Pulmonary artery endothelial cell (primary cell): ENCODE results near the gene IFITM10. TPM values are rescaled to one million over a fixed set of nuclear protein-coding genes. Genes with fewer than 3 reads are reported as not detected.
"Not testable (repeated sequence)": the region's sequence is repeated elsewhere in the genome, so short reads cannot be mapped to it uniquely, and the experiment has no call there.

Source experiments
- DNase-seq: peaks from one replicate; pipeline ENCODE4 v3.0.0-alpha.2; 2011; ENCODE audit warnings: low read depth, low spot score
- total RNA-seq: library from RNA; depleted of rRNA; stranded (reverse); fragments of >200 nt; gene quantifications from 2 replicates; pipeline ENCODE4 v1.2.3, GENCODE V29; 2014

Gene IFITM10
- total RNA-seq, 1 donor from 2014 or later: 0.13 TPM

GRCh38 chr11:1778141-1778911 is 27.9 kb upstream of the IFITM10 start:
- no peak for DNase-seq

DNA sequence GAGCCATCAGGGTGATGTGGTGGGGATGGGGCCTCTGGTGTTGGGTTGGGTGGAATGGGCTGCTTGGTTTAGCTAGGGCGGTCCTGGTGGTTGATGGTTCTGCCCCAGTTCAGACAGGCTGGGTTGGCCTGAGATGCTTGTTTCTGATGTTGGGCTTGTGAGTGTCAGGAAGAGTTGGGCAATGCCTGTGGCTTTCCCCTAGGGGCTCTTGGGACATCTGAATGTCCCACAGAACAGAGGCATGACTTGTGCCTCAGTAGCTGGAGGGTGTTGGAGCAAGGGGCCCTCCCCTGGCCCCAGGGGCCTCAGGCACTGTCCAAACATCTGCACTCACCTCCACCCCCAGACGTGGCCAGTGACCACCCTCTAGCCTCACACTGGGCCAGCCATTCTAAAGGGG is 27.3 kb upstream of the IFITM10 start:
- DNase-seq: no peak

DNA sequence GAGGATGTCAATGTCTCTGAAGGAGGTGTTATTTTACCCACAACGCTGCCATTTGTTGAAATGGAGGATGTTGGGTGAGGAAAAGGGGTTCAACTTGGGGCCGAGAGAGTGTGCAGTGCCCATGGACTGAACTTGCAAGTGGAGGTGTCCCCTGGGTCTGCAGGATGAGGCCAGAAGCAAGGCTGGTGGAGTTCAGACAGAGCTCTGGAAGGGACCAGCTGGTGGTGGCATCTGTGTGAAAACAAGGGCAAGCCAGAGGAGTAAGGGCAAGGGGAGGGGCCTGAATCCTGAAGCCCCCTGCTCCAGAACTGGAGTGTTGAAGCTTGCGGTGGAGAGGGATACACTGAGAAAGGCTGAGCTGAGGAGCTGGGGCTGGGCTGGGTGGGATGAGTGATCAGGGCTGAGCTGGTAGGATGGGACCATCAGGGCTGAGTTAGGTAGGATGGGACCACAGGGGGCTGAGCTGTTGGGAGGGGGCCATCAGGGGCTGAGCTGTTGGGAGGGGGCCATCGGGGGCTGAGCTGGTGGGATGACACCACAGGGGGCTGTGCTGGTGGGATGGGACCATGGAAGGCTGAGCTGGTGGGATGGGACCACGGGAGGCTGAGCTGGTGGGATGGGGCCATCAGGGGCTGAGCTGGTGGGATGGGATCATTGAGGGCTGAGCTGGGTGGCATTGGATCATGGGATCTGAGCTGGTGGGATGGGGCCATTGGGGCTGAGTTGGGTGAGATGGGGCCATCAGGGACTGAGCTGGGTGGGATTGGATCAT is 26.7 kb upstream of the IFITM10 start:
- no peak for DNase-seq

- no peak for DNase-seq
Observed at GRCh38 chr11:1776331-1776851, 26.0 kb upstream of the IFITM10 start.

- no peak for DNase-seq
Observed at GRCh38 chr11:1774886-1775285, 24.5 kb upstream of the IFITM10 start.

DNA sequence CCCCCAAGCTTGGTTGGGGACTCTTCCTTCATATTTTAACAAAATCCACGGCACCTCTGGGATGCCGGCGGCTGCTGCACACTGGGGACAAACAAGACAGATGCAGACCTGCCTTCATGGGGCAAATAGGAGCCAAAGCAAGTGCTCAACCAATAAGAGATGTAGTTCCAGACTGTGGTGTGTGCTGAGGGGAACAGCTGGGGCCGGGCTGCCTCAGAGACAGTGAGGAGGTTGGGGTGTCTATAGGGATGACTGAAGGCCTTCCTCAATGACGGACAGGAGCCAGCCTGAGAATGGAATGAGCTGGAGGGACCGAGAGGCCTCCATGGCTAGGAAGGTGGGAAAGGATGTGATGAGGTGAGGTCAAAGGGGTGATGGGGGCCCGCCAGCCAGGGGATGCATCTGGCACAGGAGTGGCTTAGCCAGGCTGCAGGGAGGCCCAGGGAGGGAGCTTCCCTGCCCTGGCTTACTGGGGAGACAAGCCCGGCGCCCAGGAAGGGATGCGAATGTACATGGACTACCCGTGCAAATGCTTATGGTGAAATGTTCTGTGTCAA is 23.7 kb upstream of the IFITM10 start:
- no peak for DNase-seq

- DNase-seq: no peak
Observed at GRCh38 chr11:1773131-1773993, 23.0 kb upstream of the IFITM10 start.

- DNase-seq: peak; percentile 32
Observed at GRCh38 chr11:1772270-1773130, 22.1 kb upstream of the IFITM10 start.

GRCh38 chr11:1771700-1772099 is 21.3 kb upstream of the IFITM10 start:
- no peak for DNase-seq

DNA sequence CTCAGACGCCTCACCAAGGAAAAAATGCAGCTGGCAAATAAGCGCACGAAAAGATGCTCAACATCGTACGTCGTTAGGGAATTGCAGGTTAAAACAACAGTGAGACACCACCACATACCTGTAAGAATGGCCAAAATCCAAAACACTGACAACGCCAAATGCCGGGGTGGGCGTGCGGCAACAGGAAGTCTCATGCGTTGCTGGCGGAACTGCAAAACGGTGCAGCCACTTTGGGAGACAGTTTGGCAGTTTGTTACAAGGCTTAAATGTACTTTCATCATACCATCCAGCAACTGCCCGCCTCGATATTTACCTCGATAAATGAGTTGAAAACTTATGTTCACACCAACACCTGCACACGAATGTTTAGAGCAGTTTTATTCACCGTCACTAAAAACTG is 20.9 kb upstream of the IFITM10 start:
- no peak for DNase-seq

DNA sequence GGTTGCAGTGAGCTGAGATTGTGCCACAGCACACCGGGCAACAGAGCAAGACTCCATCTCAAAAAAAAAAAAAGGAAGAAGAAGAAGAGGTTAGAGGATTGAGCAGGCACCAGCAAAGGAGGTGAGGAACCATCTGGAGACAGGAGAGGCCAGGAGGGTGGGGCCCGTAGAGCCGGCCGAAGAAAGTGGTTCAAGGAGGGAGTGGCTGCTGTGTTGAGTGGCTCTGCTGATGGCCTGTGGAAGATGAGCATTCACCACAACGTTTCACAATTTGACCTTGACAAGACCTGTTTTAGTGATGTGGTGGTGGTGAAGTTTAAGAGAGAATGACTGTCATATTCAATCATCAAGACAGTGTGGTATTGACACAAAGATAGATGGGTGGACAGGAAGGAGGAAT is 20.1 kb upstream of the IFITM10 start:
- DNase-seq: no peak

DNA sequence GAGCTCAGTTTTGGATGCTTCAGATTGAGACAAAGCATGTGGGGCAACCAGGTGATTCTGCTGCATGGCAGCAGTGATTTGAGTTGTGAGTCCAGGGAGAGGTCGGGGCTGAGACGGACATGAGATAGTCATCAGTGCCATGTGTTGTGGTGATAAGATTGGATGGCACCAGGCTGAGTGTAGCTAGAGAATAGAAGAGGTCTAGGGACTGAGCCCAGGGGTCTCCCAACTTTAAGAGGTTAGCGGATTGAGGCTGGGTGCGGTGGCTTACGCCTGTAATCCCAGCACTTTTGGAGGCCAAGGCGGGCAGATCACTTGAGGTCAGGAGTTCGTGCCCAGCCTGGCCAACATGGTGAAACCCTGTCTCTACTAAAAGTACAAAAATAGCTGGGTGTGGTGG is 19.7 kb upstream of the IFITM10 start:
- DNase-seq: no peak

DNA sequence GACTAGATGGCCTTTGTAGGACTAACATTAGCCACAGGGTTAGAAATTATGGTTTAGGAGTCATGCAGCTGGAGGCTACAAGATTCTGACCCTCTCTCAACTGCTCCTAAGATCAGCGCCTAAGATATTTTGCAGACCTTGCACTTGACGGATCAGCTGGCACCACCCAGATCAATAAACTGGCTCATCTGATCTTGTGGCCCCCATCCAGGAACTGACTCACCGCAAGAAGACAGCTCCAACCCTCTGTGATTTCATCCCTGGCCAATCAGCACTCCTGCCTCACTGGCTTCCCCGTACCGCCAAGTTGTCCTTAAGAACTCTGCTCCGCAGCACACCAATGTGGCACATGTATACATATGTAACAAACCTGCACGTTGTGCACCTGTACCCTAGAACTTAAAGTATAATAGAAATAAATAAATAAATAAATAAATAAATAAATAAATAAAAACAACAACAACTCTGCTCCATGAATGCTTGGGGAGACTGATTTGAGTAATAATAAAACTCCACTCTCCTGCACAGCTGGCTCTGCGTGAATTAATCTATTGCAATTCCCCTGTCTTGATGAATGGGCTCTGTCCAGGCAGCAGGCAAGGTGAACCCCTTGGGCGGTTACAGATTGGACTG is 19.0 kb upstream of the IFITM10 start:
- not testable (repeated sequence) for DNase-seq

DNA sequence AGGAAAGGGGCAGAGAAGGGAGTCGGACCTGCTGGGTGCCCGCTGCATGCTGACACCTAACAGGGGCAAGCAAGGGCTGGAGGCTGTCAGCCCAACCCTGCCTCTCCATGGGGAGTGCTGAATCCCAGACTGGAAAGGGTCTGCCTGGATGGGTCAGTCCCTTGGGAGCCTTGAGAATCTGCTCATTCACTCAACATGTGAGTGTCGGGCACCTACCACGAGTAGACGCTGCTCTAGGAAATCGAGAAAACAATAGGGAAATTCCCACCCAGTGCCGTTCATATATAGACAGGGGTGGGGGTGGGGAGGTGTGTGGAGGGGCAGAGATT is 17.7 kb upstream of the IFITM10 start:
- DNase-seq: no peak

DNA sequence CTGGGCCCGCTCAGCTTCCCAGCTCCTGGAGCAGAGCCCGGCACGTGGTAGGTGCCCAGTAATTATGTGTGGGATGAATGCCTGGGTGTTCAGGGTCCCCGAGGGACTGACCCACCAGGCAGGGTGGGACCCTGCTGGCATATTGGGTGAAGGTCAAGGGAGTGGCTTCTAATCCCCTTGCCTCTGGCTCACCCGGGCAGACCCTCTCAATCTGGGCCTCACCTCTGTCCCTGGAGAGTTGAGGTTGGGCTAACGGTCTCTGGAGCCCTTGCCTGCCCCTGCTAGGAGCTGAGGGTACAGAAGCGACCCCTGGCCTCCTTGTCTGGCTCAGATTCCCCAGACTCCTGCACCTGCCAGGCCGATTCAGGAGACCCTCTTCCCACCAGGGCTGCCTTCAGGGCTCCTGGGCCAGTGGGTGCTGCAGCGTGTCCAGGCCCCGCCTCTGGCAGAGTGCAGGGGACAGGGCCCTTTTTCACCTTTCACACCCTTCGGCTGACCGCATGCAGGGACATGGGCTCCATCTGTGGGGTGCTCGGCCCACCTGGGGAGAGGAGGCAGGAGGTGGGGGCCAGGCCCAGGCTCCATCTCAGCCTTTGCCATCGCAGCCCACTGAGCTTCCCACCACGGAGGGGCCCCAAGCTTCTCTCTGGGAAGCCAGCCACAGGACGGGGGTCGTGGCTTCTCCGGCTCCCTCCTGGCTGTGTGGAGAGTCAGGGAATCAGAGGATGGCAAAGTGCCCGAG is 17.2 kb upstream of the IFITM10 start:
- no peak for DNase-seq

- DNase-seq: no peak
Observed at GRCh38 chr11:1766719-1767398, 16.5 kb upstream of the IFITM10 start.

- no peak for DNase-seq
Observed at GRCh38 chr11:1765871-1766718, 15.7 kb upstream of the IFITM10 start.
